Esophagus squamous epithelium (tissue), 5 donors: ENCODE measurements around the gene KIAA1217. TPM values are rescaled to one million over a fixed set of nuclear protein-coding genes. Genes with fewer than 3 reads are reported as not detected.

Experiments
- DNase-seq: peaks from one replicate; lab custom pipeline; 2025; lab: John Stamatoyannopoulos, UW
- H3K27ac ChIP-seq, 4 donors: fragments of 200-600 bp; sonication (generic); one replicate each; pipeline ENCODE4 v1.5.1; 2016 to 2019; ENCODE audit warnings: mild to moderate bottlenecking in 1 of 4
- H3K27me3 ChIP-seq, 4 donors: fragments of 200-600 bp; sonication (generic); 1 replicate in 3 of 4; 2 replicates in 1 of 4; pipeline versions ENCODE4 v1.5.1 to v1.6.0; 2017 to 2021; ENCODE audit warnings: antibody characterized with exemption in 1 of 4
- H3K36me3 ChIP-seq, 3 donors: fragments of 200-600 bp; sonication (generic); one replicate each; pipeline ENCODE4 v1.5.1; 2016 to 2019
- H3K4me1 ChIP-seq, 3 donors: fragments of 200-600 bp; sonication (generic); one replicate each; pipeline ENCODE4 v1.5.1; 2017 to 2019
- H3K4me3 ChIP-seq, 4 donors: fragments of 200-600 bp; sonication (generic); 1 replicate in 3 of 4; 2 replicates in 1 of 4; pipeline ENCODE4 v1.5.1; 2016 to 2019; ENCODE audit warnings: mild to moderate bottlenecking in 2 of 4, moderate library complexity in 1 of 4
- H3K9me3 ChIP-seq, 3 donors: fragments of 200-600 bp; sonication (generic); one replicate each; pipeline ENCODE4 v1.5.1; 2016 to 2019
- CTCF ChIP-seq, 6 experiments: fragments of 450-650 bp in 4 of 6; fragments of 200-600 bp in 2 of 6; sonication (generic) in 2 of 6; IDR thresholded peaks; one replicate each; pipeline ENCODE4 v1.5.1; 2016 to 2019; ENCODE audit warnings: antibody characterized with exemption in 6 of 6, mild to moderate bottlenecking in 4 of 6, moderate library complexity in 4 of 6
- POLR2A ChIP-seq, 4 donors: fragments of 450-650 bp; IDR thresholded peaks; one replicate each; pipeline ENCODE4 v1.6.1; 2017; ENCODE audit warnings: antibody characterized with exemption in 4 of 4, mild to moderate bottlenecking in 4 of 4, moderate library complexity in 3 of 4
- WGBS, 2 donors: methylation state at CpG; one replicate each; pipeline ENCODE4 v1.1.5; 2018; 5-methylcytosine and 5-hydroxymethylcytosine counted together
- intact Hi-C: fragments of 100-400 bp; cut with DNase I; formaldehyde crosslinking; loops from one replicate; pipeline ENCODE4 v1.15.0; 2022
- total RNA-seq, 4 donors: library from RNA; depleted of rRNA; stranded (reverse); fragments of >200 nt; gene quantifications; one replicate each; pipeline ENCODE4 v1.1.0, GENCODE V29; 2016
- donor health status: DM: yes; HTN: yes; CAD: no.

KIAA1217 gene
- total RNA-seq, 4 donors from 2014 or later, result 56.2 to 67.6 (median 66.2) TPM

DNA sequence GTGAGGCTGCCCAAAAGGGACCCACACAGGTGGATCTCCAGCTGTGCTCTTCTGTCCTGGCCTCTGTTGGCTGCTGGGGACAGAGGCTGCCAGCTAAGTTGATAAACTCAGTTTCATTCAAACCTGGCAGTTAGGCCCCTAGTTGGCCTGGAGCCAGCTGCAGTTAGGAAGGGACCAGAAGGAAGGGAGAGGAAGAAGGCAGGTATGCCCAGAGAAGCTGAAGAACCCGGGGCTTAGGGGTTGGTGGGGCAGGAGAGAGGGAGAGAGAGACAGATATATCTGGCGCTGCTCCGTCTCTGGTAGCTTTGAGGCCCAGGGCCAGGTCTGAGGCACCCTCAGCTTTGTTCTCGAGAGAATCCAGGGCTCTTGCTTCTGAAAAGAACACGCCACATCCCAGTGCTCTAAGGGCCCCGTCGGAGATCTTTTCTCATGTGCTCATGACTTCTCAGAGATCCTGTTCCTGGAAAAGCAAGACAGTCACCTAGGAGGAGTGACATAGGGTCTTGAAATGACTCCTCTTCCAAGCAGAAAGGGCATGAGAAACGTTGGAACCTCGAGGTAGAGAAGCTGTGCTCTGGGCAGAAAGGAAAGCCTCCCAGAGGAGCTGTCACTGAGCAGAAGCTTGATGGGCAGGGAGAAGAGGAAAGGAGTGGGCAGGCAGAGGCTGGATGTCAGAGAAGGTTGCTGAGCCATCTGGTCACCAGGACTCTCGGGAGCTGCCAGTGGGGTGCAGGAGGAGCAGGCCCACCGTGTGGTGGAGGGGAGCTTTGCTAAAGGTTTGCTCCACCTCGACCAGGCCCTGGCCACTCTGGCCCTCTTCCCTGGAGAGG, 361.1 kb downstream of the KIAA1217 start:
- H3K4me3 ChIP-seq, result no peak overlapping the region
- no peak for DNase-seq
- no peaks in the 10 kb centered on the region for H3K36me3 ChIP-seq
- intact Hi-C loops, result no loop called here
- TF ChIP-seq POLR2A (IDR thresholded peaks at IDR 0.05), result no peak
- no peak for TF ChIP-seq CTCF (IDR thresholded peaks at IDR 0.05)
- H3K27me3 ChIP-seq, result peaks cover 0 to 8% (median 0%) of the 10 kb centered on the region in 4 donors
- H3K27ac ChIP-seq, result no peak overlapping the region
- no peaks in the 10 kb centered on the region for H3K4me1 ChIP-seq
- 77 to 79% methylated on average over 11 to 12 of the region's 12 CpGs for WGBS, 2 donors
- H3K9me3 ChIP-seq, result no peaks in the 10 kb centered on the region

DNA sequence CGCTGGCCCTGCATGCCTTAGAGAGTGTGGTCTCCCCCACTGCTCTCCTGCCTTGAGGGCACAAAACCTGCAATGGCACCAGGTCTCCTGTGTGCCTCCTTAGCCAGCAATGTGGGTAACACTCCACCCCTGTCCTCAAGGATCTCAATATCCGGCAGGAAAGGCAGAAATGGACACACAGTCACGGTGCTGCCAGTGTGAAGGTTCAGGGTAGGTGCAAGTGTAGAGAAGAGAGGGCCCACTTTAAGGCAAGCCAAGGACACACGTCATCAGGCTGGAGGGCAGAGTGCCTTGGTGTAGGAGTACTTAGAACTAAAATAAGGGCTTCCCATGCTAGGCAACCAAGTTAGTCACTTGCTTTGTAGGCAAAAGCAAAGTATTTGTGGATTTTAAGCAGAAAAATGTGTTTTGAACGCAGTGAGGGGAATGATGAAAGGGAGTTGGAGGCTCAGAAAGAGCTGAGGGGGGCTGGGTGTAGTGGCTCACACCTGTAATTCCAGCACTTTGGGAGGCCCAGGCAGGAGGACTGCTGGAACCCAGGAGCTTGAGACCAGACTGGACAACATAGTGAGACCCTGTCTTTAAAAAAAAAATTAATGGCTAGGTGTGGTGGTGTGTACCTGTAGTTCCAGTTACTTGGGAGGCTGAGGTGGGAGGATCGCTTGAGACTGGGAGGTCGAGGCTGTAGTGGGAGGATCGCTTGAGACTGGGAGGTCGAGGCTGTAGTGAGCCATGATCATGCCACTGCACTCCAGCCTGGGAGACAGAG, 361.9 kb downstream of the KIAA1217 start:
- DNase-seq, result no peak
- Histone ChIP-seq H3K27me3 (peaks cover 0 to 8% (median 0%) of the 10 kb centered on the region in 4 donors), H3K36me3 (no peaks in the 10 kb centered on the region), H3K4me1 (no peaks in the 10 kb centered on the region), H3K4me3 (no peak overlapping the region), H3K9me3 (no peaks in the 10 kb centered on the region), H3K27ac (no peak overlapping the region)
- intact Hi-C loops, result no loop called here
- TF ChIP-seq POLR2A (IDR thresholded peaks at IDR 0.05), result no peak
- no peak for TF ChIP-seq CTCF (IDR thresholded peaks at IDR 0.05)
- 88 to 92% methylated on average over 6 to 9 of the region's 9 CpGs for WGBS, 2 donors

DNA sequence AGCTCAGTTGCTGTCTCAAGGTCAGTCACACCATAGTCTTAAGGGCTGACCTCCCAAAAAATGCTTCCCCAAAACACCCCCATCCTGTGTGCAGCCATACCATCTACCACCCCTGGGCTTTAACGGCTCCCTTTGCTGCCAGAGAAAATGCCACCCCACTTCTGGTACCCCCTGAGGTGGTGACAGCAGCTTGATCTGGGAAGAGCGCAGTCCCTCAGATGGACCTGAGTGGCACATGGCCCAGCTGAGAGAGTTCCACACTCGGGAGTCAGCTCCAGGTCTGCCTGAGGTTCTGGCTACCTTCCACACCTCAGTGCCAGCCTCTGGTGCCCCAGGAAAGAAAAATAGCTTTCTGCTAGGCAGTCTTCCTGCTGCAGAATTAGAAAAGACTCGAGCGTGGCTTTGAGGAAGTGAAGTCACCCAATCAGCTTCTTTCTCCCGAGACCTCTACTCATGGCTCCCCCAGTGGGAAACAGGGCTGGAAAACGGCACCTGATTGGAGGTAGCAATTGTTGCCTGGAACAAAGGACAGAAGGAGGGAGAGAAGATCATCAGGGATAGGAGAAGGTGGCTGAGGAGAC, 363.0 kb downstream of the KIAA1217 start:
- Histone ChIP-seq H3K36me3 (no peaks in the 10 kb centered on the region), H3K27me3 (peaks cover 0 to 8% (median 0%) of the 10 kb centered on the region in 4 donors), H3K4me1 (no peaks in the 10 kb centered on the region), H3K27ac (no peak overlapping the region), H3K9me3 (no peaks in the 10 kb centered on the region), H3K4me3 (no peak overlapping the region)
- TF ChIP-seq CTCF (IDR thresholded peaks at IDR 0.05), result no peak
- TF ChIP-seq POLR2A (IDR thresholded peaks at IDR 0.05), result no peak
- DNase-seq, result no peak
- intact Hi-C loops, result no loop called here
- WGBS, 2 donors, result 4 to 41% methylated on average over 3 to 6 of the region's 7 CpGs

DNA sequence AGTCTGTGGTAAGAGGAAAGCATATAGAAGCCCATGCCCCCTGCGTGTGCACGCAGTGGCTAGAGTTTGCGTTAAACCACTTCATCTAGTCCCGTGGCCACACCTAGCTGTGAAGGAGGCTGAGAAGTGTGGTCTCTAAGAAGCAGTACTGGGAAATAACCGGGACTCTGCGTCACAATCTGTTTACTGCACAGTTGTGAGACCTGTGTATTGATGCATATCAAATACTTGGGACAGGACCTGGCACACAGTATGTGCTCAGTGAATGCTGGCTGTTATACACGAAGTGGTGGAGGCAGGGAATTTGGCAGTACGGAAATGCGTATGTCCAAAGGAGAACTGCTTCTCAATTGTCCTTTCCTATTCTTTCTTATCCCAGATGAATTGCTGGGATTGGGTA, 365.2 kb downstream of the KIAA1217 start:
- peaks cover 0 to 8% (median 0%) of the 10 kb centered on the region in 4 donors for H3K27me3 ChIP-seq
- DNase-seq, result no peak
- H3K36me3 ChIP-seq, result no peaks in the 10 kb centered on the region
- intact Hi-C loops, result no loop called here
- H3K27ac ChIP-seq, result no peak overlapping the region
- TF ChIP-seq POLR2A (IDR thresholded peaks at IDR 0.05) (no peak), CTCF (IDR thresholded peaks at IDR 0.05) (no peak)
- no peak overlapping the region for H3K4me3 ChIP-seq
- H3K4me1 ChIP-seq, result no peaks in the 10 kb centered on the region
- H3K9me3 ChIP-seq, result no peaks in the 10 kb centered on the region
- WGBS, 2 donors, result 85% methylated on average over 7 to 9 of the region's 9 CpGs
